Bronchial epithelial cell (primary cell): ENCODE measurements around the gene ISLR. TPM values are rescaled to one million over a fixed set of nuclear protein-coding genes. Genes with fewer than 3 reads are reported as not detected.

ENCODE experiments used
- DNase-seq: peaks from one replicate; pipeline ENCODE4 v3.0.0-alpha.2; 2010; ENCODE audit warnings: low read depth
- FAIRE-seq: peaks from 2 replicates; lab custom pipeline; 2011; peaks lifted over from hg19 to GRCh38; lab: Jason Lieb, UNC
- H3K27me3 ChIP-seq: 2 replicates; pipeline ENCODE4 v1.5.1; 2011; ENCODE audit warnings: low read length; ENCODE audit not compliant: control insufficient read depth, insufficient read depth
- H3K36me3 ChIP-seq: 2 replicates; pipeline ENCODE4 v1.5.1; 2011; ENCODE audit warnings: low read length; ENCODE audit not compliant: control insufficient read depth, insufficient read depth
- H3K4me3 ChIP-seq: 2 replicates; pipeline ENCODE4 v1.5.1; 2011; ENCODE audit warnings: mild to moderate bottlenecking, low read depth, low read length, control low read depth
- CTCF ChIP-seq: IDR thresholded peaks from 2 replicates; pipeline ENCODE4 v1.5.1; 2011; ENCODE audit warnings: mild to moderate bottlenecking, moderate library complexity, low read length, control low read depth, inconsistent platforms; ENCODE audit not compliant: insufficient read depth, severe bottlenecking
- total RNA-seq: library from RNA; depleted of rRNA; stranded (reverse); fragments of >200 nt; gene quantifications from 2 replicates; pipeline ENCODE4 v1.2.1, GENCODE V29; 2014

The ISLR gene
- total RNA-seq, 1 donor from 2014 or later, result 0.53 TPM

DNA sequence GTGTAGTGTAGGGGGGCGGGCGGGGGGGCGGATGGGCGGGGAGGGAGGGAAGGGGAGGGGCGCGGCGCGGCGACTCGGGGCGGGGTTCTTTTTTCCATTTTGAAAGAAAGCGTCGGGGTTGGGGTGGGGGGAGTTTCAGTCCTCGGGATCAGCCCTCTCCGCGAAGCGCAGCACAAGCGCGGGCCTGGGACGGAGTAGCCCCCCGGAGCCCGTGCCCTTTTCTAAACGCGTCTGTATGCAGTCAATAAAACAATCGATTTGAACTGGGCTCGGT is 37.0 kb upstream of the ISLR start:
- no peak for TF ChIP-seq CTCF
- Histone ChIP-seq H3K36me3 (no peaks in the 10 kb centered on the region), H3K4me3 (no peak overlapping the region), H3K27me3 (peaks cover 59% of the 10 kb centered on the region)
- DNase-seq (no peak), FAIRE-seq (no peak)

GRCh38 chr15:74136814-74137536 is 36.5 kb upstream of the ISLR start:
- Histone ChIP-seq H3K4me3 (no peak overlapping the region), H3K27me3 (peaks cover 54% of the 10 kb centered on the region), H3K36me3 (no peaks in the 10 kb centered on the region)
- TF ChIP-seq CTCF, result no peak
- FAIRE-seq (no peak), DNase-seq (no peak)

DNA sequence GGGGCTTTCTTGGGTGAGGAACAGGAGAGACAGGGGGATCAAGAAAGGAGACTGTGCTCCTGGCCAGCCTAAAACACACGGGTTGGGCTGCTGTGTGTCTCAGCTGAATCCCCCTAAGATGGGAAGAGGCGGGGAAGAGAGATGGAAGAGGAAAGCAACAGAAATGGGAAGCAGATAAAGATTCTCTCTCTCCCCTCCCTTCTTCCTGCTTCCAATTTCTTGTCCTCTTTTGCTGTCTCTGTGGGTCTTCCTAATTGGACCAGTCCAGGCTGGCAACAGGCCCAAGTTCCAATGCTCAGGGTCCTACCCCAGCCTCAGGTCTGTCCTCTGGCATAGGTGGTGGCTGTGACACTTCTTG is 36.0 kb upstream of the ISLR start:
- no peaks in the 10 kb centered on the region for H3K36me3 ChIP-seq

GRCh38 chr15:74138642-74139041 is 34.9 kb upstream of the ISLR start:
- no peak for TF ChIP-seq CTCF
- Histone ChIP-seq H3K4me3 (no peak overlapping the region), H3K27me3 (peaks cover 42% of the 10 kb centered on the region), H3K36me3 (no peaks in the 10 kb centered on the region)
- no peak for FAIRE-seq
- DNase-seq, result no peak

More for the DNA sequence above, 36.0 kb upstream of the ISLR start:
- DNase-seq, result no peak
- Histone ChIP-seq H3K4me3 (no peak overlapping the region), H3K27me3 (peaks cover 50% of the 10 kb centered on the region)
- no peak for FAIRE-seq
- no peak for TF ChIP-seq CTCF

DNA sequence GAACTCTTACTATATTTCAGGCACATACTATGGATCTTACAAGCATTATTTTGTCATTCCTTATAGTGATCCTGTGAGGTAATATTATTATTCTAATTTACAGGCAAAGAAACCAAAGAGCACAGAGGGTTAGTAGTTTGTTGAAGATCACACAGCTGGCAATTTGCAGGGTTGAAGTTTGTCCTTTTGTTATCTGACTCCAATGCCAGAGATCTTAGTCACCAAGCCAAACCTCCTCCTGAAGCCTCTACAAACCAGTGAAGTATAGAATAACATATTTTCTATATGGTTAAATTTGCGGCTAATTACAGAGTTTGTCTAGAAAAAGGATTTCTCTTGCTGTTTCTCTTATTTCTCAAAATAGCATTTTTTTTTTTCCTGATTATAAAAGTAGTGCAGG is 31.9 kb upstream of the ISLR start:
- DNase-seq (no peak), FAIRE-seq (no peak)
- TF ChIP-seq CTCF, result no peak
- H3K27me3 ChIP-seq, result peaks cover 21% of the 10 kb centered on the region
- H3K4me3 ChIP-seq, result no peak overlapping the region
- no peaks in the 10 kb centered on the region for H3K36me3 ChIP-seq
